OCI-LY3 (cell line): ENCODE results near the gene KREMEN1.

Experiments used
- CTCF ChIP-seq: fragments of 200-600, 300-600 bp; sonication (generic); IDR thresholded peaks from 2 replicates; pipeline ENCODE4 v1.5.1; 2014; ENCODE audit warnings: antibody characterized with exemption, low read length, low read depth
- EZH2phosphoT487 ChIP-seq: fragments of 200-600 bp; shearing (Covaris generic); IDR thresholded peaks from 2 replicates; pipeline ENCODE4 v1.6.1; 2018; ENCODE audit warnings: antibody characterized with exemption, mixed run types, low read depth

GRCh38 chr22:29078036-29078868 lies 5.4 kb downstream of the KREMEN1 start:
- no peak for TF ChIP-seq CTCF
- no peak for TF ChIP-seq EZH2phosphoT487
